HCT116 (cell line): Measurements from ENCODE around the gene PTCHD4.
"Not testable (repeated sequence)": the region's sequence is repeated elsewhere in the genome, so short reads cannot be mapped to it uniquely, and the experiment has no call there.

ENCODE experiments used
- JUND ChIP-seq: IDR thresholded peaks from 2 replicates; pipeline ENCODE4 v1.6.1; 2012
- POLR2A ChIP-seq: IDR thresholded peaks from 2 replicates; pipeline ENCODE4 v1.7.0; 2011; ENCODE audit warnings: borderline replicate concordance; ENCODE audit not compliant: insufficient read depth, insufficient read length; ENCODE audit errors: extremely low read depth
- RAD21 ChIP-seq: IDR thresholded peaks from 2 replicates; pipeline ENCODE4 v1.6.1; 2012; ENCODE audit warnings: low read depth, mild to moderate bottlenecking
- SIN3A ChIP-seq: IDR thresholded peaks from 2 replicates; pipeline ENCODE4 v1.6.1; 2012; ENCODE audit warnings: low read depth

DNA sequence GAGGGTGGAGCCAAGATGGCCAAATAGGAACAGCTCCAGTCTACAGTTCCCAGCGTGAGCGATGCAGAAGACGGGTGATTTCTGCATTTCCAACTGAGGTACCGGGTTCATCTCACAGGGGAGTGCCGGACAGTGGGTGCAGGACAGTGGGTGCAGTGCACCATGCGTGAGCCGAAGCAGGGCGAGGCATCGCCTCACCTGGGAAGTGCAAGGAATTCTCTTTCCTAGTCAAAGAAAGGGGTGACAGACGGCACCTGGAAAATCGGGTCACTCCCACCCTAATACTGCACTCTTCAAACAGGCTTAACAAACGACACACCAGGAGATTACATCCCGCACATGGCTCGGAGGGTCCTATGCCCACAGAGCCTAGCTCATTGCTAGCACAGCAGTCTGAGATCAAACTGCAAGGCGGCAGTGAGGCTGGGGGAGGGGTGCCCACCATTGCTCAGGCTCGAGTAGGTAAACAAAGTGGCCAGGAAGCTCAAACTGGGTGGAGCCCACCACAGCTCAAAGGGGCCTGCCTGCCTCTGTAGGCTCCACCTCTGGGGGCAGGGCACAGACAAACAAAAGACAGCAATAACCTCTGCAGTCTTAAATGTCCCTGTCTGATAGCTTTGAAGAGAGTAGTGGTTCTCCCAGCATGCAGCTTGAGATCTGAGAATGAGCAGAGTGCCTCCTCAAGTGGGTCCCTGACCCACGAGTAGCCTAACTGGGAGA is 8.4 kb downstream of the PTCHD4 start:
- not testable (repeated sequence) for TF ChIP-seq POLR2A, SIN3A, JUND, RAD21
